HepG2 (cell line): ENCODE data around the gene SRC. TPM values are rescaled to one million over a fixed set of nuclear protein-coding genes. Genes with fewer than 3 reads are reported as not detected.

ENCODE experiments used
- ATF1 ChIP-seq: IDR thresholded peaks from 2 replicates; pipeline ENCODE4 v1.6.1; 2016; ENCODE audit warnings: mild to moderate bottlenecking, control low read depth
- ATF3 ChIP-seq: sonication (generic); formaldehyde crosslinking; IDR thresholded peaks from 2 replicates; pipeline ENCODE4 v1.4.0; 2020; ENCODE audit warnings: missing genetic modification reagents
- DMAP1 ChIP-seq: IDR thresholded peaks from 2 replicates; pipeline ENCODE4 v1.6.1; 2016
- GRHL1 ChIP-seq: sonication (generic); formaldehyde crosslinking; conservative IDR thresholded peaks from 2 replicates; pipeline ENCODE4 v1.8.0; 2022; ENCODE audit warnings: missing genetic modification reagents
- MAZ ChIP-seq, 2 experiments: sonication (generic) in 1 of 2; formaldehyde crosslinking in 1 of 2; IDR thresholded peaks; 2 replicates each; pipeline versions ENCODE4 v1.5.0 to v1.6.1; 2012 to 2020; ENCODE audit warnings: low read depth in 2 of 2, mild to moderate bottlenecking in 2 of 2, borderline replicate concordance in 1 of 2, improper control_type of control experiment in 1 of 2, low read length in 1 of 2, missing genetic modification reagents in 1 of 2, moderate library complexity in 1 of 2
- NAIF1 ChIP-seq: sonication (generic); formaldehyde crosslinking; IDR thresholded peaks from 2 replicates; pipeline ENCODE4 v1.5.0; 2020; ENCODE audit warnings: mild to moderate bottlenecking, missing genetic modification reagents, borderline replicate concordance
- NCOA5 ChIP-seq: sonication (generic); formaldehyde crosslinking; IDR thresholded peaks from 2 replicates; pipeline ENCODE4 v1.4.0; 2020; ENCODE audit warnings: missing genetic modification reagents
- PAWR ChIP-seq: sonication (generic); formaldehyde crosslinking; IDR thresholded peaks from 2 replicates; pipeline ENCODE4 v1.4.0; 2020; ENCODE audit warnings: missing genetic modification reagents, mild to moderate bottlenecking, borderline replicate concordance
- SNAI1 ChIP-seq: sonication (generic); formaldehyde crosslinking; IDR thresholded peaks from 2 replicates; pipeline ENCODE4 v1.5.0; 2020; ENCODE audit warnings: mild to moderate bottlenecking, missing genetic modification reagents, borderline replicate concordance
- TFDP1 ChIP-seq: IDR thresholded peaks from 2 replicates; pipeline ENCODE4 v1.6.1; 2016; ENCODE audit warnings: missing compliant biosample characterization, missing genetic modification reagents, borderline replicate concordance
- USF2 ChIP-seq, 2 experiments: sonication (generic) in 1 of 2; formaldehyde crosslinking in 1 of 2; IDR thresholded peaks; 2 replicates each; pipeline versions ENCODE4 v1.5.1 to v1.6.1; 2011 to 2020; ENCODE audit warnings: borderline replicate concordance in 1 of 2, low read depth in 1 of 2, low read length in 1 of 2, mild to moderate bottlenecking in 1 of 2, missing genetic modification reagents in 1 of 2, moderate library complexity in 1 of 2
- ZFX ChIP-seq: sonication (generic); formaldehyde crosslinking; IDR thresholded peaks from 2 replicates; pipeline ENCODE4 v1.4.0; 2020; ENCODE audit warnings: mild to moderate bottlenecking, low read depth, missing genetic modification reagents, moderate library complexity
- ZIK1 ChIP-seq: sonication (generic); formaldehyde crosslinking; IDR thresholded peaks from 2 replicates; pipeline ENCODE4 v1.5.0; 2020; ENCODE audit warnings: mild to moderate bottlenecking, low read depth, missing genetic modification reagents, borderline replicate concordance
- ZNF225 ChIP-seq: sonication (generic); formaldehyde crosslinking; IDR thresholded peaks from 2 replicates; pipeline ENCODE4 v1.4.0; 2020; ENCODE audit warnings: mild to moderate bottlenecking, missing genetic modification reagents
- ZNF354B ChIP-seq: sonication (generic); formaldehyde crosslinking; IDR thresholded peaks from 2 replicates; pipeline ENCODE4 v1.8.0; 2022; ENCODE audit warnings: mild to moderate bottlenecking, missing genetic modification reagents
- ZNF383 ChIP-seq: sonication (generic); formaldehyde crosslinking; IDR thresholded peaks from 2 replicates; pipeline ENCODE4 v1.4.0; 2020; ENCODE audit warnings: missing genetic modification reagents, mild to moderate bottlenecking, borderline replicate concordance
- ZNF549 ChIP-seq: sonication (generic); formaldehyde crosslinking; IDR thresholded peaks from 2 replicates; pipeline ENCODE4 v1.5.0; 2020; ENCODE audit warnings: missing genetic modification reagents
- ZNF710 ChIP-seq: sonication (generic); formaldehyde crosslinking; IDR thresholded peaks from 2 replicates; pipeline ENCODE4 v1.5.0; 2020; ENCODE audit warnings: mild to moderate bottlenecking, missing genetic modification reagents, borderline replicate concordance
- ZNF761 ChIP-seq: sonication (generic); formaldehyde crosslinking; conservative IDR thresholded peaks from 2 replicates; pipeline ENCODE4 v1.4.0; 2020; ENCODE audit warnings: mild to moderate bottlenecking, missing genetic modification reagents
- polyA plus RNA-seq, 8 experiments: library from polyadenylated mRNA; depleted of rRNA in 3 of 8; stranded (reverse) in 7 of 8; unstranded in 1 of 8; fragments of >200 nt; fragmentation: Illumina TruSeq in 4 of 8; extraction: Trizol in 4 of 8; gene quantifications; 2 replicates each; pipeline versions ENCODE4 v1.2.1 to v1.2.3, GENCODE V29; 2011 to 2016; ENCODE audit warnings: low read depth in 4 of 8, missing spikeins in 1 of 8, mixed read lengths in 1 of 8; ENCODE audit not compliant: insufficient read depth in 1 of 8
- total RNA-seq, 5 experiments: library from RNA; depleted of rRNA; stranded (reverse); fragments of >200 nt; fragmentation: Illumina TruSeq; extraction: Trizol; gene quantifications; 2 replicates each; pipeline ENCODE4 v1.2.3, GENCODE V29; 2016; ENCODE audit warnings: low read depth in 1 of 5

SRC gene
- total and polyA plus RNA-seq, 2 of the 13 experiments (the other 11 are each of a cell fraction or from before 2014, with no cell fraction given): 54.7 to 192 TPM

- no peak for TF ChIP-seq USF2 (IDR thresholded peaks at IDR 0.05; ENCODE audit: low read depth, low read length)
- no peak for TF ChIP-seq USF2 (CRISPR knock-in tag; IDR thresholded peaks at IDR 0.05; ENCODE audit: borderline replicate concordance)
- no peak for TF ChIP-seq ATF1 (CRISPR knock-in tag)
- no peak for TF ChIP-seq NCOA5 (CRISPR knock-in tag)
- no peak for TF ChIP-seq DMAP1 (CRISPR knock-in tag)
- no peak for TF ChIP-seq ZNF549
- no peak for TF ChIP-seq TFDP1 (CRISPR knock-in tag)
- no peak for TF ChIP-seq ZNF354B (CRISPR knock-in tag)
- no peak for TF ChIP-seq ZIK1 (CRISPR knock-in tag)
- no peak for TF ChIP-seq SNAI1 (CRISPR knock-in tag)
- no peak for TF ChIP-seq ATF3 (CRISPR knock-in tag)
- TF ChIP-seq GRHL1 (CRISPR knock-in tag): no peak
- TF ChIP-seq ZNF225 (CRISPR knock-in tag): no peak
- TF ChIP-seq ZNF710 (CRISPR knock-in tag): no peak
- no peak for TF ChIP-seq NAIF1 (CRISPR knock-in tag)
- TF ChIP-seq MAZ (IDR thresholded peaks at IDR 0.05; ENCODE audit: borderline replicate concordance, low read depth, low read length): no peak
- TF ChIP-seq MAZ (CRISPR knock-in tag; IDR thresholded peaks at IDR 0.05; ENCODE audit: low read depth): no peak
- no peak for TF ChIP-seq ZNF761 (CRISPR knock-in tag)
- no peak for TF ChIP-seq ZNF383 (CRISPR knock-in tag)
- no peak for TF ChIP-seq PAWR
- TF ChIP-seq ZFX: 0 out of 2 replicates have a peak, but pooled peaks have one; percentile 38
Observed at GRCh38 chr20:37349517-37350491, 3.9 kb downstream of the SRC start (continued).
